HL-60 (cell line): Measurements from ENCODE around the gene TTLL1.

Experiments used
- DNase-seq, 2 experiments: peaks; one replicate each; pipeline ENCODE4 v3.0.0-alpha.2; 2010 to 2020; ENCODE audit warnings: low read depth in 1 of 2, low spot score in 1 of 2
- H3K27ac ChIP-seq: fragments of 250-450 bp; sonication (Bioruptor Pico); replicated peaks from 2 replicates; pipeline ENCODE4 v1.5.1; 2020; ENCODE audit warnings: mild to moderate bottlenecking, moderate library complexity
- H3K27me3 ChIP-seq: fragments of 250-450 bp; sonication (Bioruptor Pico); 2 replicates; pipeline ENCODE4 v1.5.1; 2021; ENCODE audit warnings: mild to moderate bottlenecking, moderate library complexity; ENCODE audit not compliant: insufficient read depth, poor library complexity, severe bottlenecking
- H3K4me3 ChIP-seq: replicated peaks from 2 replicates; pipeline ENCODE4 v1.5.1; 2011; ENCODE audit warnings: mild to moderate bottlenecking, control low read depth, low read length; ENCODE audit not compliant: insufficient read depth
- GABPA ChIP-seq: IDR thresholded peaks from 2 replicates; pipeline ENCODE4 v1.6.1; 2012; ENCODE audit warnings: low read depth
- POLR2AphosphoS5 ChIP-seq: IDR thresholded peaks from 2 replicates; pipeline ENCODE4 v1.6.1; 2012; ENCODE audit warnings: low read depth
- SPI1 ChIP-seq: IDR thresholded peaks from 2 replicates; pipeline ENCODE4 v1.6.1; 2012; ENCODE audit warnings: low read depth, mild to moderate bottlenecking, borderline replicate concordance
- TF ChIP-seq, protein P1 (sequence below): IDR thresholded peaks from one replicate; pipeline ENCODE4 v1.5.1; 2011; ENCODE audit warnings: low read length, control low read depth, inconsistent platforms; ENCODE audit not compliant: insufficient read depth
- TF ChIP-seq, protein P2 (sequence below): IDR thresholded peaks from 2 replicates; pipeline ENCODE4 v1.6.1; 2012; ENCODE audit warnings: low read depth; ENCODE audit not compliant: insufficient replicate concordance

TTLL1 gene

DNA sequence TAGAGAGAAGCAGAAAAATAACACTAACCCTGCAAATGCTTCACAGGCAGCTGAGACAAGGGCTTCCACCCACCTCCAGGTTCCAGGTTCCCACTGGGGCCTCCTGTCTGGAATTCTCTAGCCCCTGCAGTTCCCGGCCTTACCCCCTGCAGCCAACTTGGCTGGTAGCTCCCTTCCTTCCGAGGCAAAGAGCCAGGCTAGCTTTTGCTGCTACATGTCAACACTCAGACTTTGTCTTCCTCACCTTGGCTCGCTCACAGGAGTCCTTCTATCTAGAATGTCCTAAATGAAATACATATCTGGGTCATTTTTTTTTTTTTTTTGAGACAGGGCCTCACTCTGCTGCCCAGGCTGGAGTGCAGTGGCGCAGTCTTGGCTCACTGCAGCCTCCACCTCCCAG is 9.9 kb upstream of the TTLL1 start:
- no peak overlapping the region for H3K27ac ChIP-seq
- no peak overlapping the region for H3K4me3 ChIP-seq
- no peak for DNase-seq
- no peak for TF ChIP-seq SPI1
- no peak for TF ChIP-seq GABPA
- no peak for TF ChIP-seq POLR2AphosphoS5
- TF ChIP-seq, protein P1, sequence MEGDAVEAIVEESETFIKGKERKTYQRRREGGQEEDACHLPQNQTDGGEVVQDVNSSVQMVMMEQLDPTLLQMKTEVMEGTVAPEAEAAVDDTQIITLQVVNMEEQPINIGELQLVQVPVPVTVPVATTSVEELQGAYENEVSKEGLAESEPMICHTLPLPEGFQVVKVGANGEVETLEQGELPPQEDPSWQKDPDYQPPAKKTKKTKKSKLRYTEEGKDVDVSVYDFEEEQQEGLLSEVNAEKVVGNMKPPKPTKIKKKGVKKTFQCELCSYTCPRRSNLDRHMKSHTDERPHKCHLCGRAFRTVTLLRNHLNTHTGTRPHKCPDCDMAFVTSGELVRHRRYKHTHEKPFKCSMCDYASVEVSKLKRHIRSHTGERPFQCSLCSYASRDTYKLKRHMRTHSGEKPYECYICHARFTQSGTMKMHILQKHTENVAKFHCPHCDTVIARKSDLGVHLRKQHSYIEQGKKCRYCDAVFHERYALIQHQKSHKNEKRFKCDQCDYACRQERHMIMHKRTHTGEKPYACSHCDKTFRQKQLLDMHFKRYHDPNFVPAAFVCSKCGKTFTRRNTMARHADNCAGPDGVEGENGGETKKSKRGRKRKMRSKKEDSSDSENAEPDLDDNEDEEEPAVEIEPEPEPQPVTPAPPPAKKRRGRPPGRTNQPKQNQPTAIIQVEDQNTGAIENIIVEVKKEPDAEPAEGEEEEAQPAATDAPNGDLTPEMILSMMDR, result no peak
- TF ChIP-seq, protein P2, sequence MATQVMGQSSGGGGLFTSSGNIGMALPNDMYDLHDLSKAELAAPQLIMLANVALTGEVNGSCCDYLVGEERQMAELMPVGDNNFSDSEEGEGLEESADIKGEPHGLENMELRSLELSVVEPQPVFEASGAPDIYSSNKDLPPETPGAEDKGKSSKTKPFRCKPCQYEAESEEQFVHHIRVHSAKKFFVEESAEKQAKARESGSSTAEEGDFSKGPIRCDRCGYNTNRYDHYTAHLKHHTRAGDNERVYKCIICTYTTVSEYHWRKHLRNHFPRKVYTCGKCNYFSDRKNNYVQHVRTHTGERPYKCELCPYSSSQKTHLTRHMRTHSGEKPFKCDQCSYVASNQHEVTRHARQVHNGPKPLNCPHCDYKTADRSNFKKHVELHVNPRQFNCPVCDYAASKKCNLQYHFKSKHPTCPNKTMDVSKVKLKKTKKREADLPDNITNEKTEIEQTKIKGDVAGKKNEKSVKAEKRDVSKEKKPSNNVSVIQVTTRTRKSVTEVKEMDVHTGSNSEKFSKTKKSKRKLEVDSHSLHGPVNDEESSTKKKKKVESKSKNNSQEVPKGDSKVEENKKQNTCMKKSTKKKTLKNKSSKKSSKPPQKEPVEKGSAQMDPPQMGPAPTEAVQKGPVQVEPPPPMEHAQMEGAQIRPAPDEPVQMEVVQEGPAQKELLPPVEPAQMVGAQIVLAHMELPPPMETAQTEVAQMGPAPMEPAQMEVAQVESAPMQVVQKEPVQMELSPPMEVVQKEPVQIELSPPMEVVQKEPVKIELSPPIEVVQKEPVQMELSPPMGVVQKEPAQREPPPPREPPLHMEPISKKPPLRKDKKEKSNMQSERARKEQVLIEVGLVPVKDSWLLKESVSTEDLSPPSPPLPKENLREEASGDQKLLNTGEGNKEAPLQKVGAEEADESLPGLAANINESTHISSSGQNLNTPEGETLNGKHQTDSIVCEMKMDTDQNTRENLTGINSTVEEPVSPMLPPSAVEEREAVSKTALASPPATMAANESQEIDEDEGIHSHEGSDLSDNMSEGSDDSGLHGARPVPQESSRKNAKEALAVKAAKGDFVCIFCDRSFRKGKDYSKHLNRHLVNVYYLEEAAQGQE, result no peak
- no peaks in the 10 kb centered on the region for H3K27me3 ChIP-seq

- no peak for DNase-seq
- no peak overlapping the region for H3K4me3 ChIP-seq
- H3K27me3 ChIP-seq, result no peaks in the 10 kb centered on the region
- TF ChIP-seq, protein P1, result no peak
- TF ChIP-seq, protein P2, result no peak
- TF ChIP-seq SPI1, result no peak
- no peak for TF ChIP-seq GABPA
- TF ChIP-seq POLR2AphosphoS5, result no peak
- H3K27ac ChIP-seq, result no peak overlapping the region
These were observed 9.2 kb upstream of the TTLL1 start for GRCh38 chr22:43098356-43098755.

DNA sequence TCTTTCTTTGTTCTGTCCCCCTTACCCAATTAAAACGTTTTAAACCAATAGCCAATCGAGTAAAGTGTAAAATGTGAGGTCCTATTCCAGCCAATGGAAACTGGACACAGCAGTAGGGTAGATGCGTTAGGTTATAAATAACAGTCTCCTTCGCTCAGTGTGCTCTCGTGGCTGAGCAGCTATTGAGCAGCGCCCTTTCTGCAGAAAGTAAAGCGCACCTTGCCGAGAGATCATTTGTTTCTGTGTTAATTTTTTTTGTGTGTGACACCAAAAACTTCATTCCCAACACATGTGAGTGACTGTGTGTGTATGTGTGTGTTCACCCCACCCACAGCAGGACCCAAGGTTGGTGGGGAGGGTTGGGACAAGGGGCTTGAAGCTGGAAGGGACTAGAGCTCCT is 7.2 kb upstream of the TTLL1 start:
- H3K4me3 ChIP-seq, result no peak overlapping the region

More for the DNA sequence above, 7.2 kb upstream of the TTLL1 start:
- no peak for DNase-seq
- TF ChIP-seq POLR2AphosphoS5 (no peak), SPI1 (no peak), GABPA (no peak)
- TF ChIP-seq, protein P1, result no peak
- TF ChIP-seq, protein P2, result no peak
- H3K27ac ChIP-seq, result no peak overlapping the region
- no peaks in the 10 kb centered on the region for H3K27me3 ChIP-seq
